SK-N-MC (cell line): ENCODE measurements around the gene RANBP9.

ENCODE experiments used
- EZH2 ChIP-seq: fragments of 200-600 bp; sonication (generic); IDR thresholded peaks from one replicate; pipeline ENCODE4 v1.6.1; 2017; ENCODE audit warnings: antibody characterized with exemption
- POLR2AphosphoS5 ChIP-seq: IDR thresholded peaks from 2 replicates; pipeline ENCODE4 v1.6.1; 2012; ENCODE audit warnings: mild to moderate bottlenecking, low read depth, low read length, borderline replicate concordance

DNA sequence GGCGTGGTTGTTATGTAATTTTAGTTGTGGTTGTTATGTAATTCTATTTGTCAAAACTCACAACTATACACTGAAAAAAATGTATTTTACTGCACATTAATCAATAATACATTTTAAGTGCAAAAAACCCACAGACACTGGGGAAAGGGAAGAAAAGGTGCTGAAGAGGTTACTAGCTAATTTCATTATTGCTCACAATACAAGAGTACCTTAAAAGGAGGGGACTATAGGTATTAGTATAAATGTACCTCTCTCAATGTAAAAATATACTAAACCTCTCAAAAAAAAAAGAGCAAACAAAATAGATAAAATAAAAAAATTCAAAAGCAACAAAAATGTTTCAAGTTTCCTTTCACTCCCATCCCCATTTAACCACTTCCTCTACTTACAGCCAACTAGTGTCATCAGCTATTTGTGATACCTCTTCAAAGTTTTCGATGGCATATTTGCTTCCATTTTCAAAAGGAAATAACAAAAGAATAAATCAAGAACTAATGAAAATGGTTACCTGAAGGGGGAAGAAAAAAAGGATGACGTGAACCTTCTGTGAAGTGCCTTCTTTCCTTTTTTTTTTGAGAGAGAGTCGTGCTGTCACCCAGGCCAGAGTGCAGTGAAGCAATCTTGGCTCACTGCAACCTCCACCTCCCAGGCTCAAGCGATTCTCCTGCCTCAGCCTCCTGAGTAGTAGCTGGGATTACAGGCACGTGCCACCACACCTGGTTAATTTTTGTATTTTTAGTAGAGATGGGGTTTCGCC is 30.2 kb downstream of the RANBP9 start:
- TF ChIP-seq EZH2 (no peak), POLR2AphosphoS5 (no peak)
